GM13976 (cell line): ENCODE results near the gene LSM4.
A peak's percentile ranks its signal among the peaks of the same experiment; 100 is the strongest.

Experiments
- DNase-seq: peaks from one replicate; pipeline ENCODE4 v3.0.0; 2012; ENCODE audit warnings: low spot score
- CTCF ChIP-seq: IDR thresholded peaks from 2 replicates; pipeline ENCODE4 v1.5.1; 2012; ENCODE audit warnings: borderline replicate concordance, mild to moderate bottlenecking; ENCODE audit not compliant: insufficient read depth; ENCODE audit errors: extremely low read depth, missing control alignments, control extremely low read depth
- in situ Hi-C: fragments of 300-500 bp; cut with MboI; formaldehyde crosslinking; loops from one replicate; pipeline ENCODE4 v1.12.0; 2022; ENCODE audit warnings: low sequenced_read_pairs, mixed read lengths, inconsistent platforms; ENCODE audit not compliant: unreplicated experiment

Gene LSM4

GRCh38 chr19:18321734-18322102 lies 1.2 kb downstream of the LSM4 start:
- no peak for DNase-seq
- TF ChIP-seq CTCF = no peak
- in situ Hi-C loops = no loop called here

GRCh38 chr19:18320865-18321733 lies 1.8 kb downstream of the LSM4 start:
- DNase-seq = no peak
- in situ Hi-C loops = no loop called here
- no peak for TF ChIP-seq CTCF

GRCh38 chr19:18319591-18320135 lies 3.2 kb downstream of the LSM4 start:
- in situ Hi-C loops = no loop called here
- no peak for TF ChIP-seq CTCF
- DNase-seq = no peak

GRCh38 chr19:18317961-18318800 lies 4.7 kb downstream of the LSM4 start:
- in situ Hi-C loops = no loop called here
- no peak for TF ChIP-seq CTCF
- DNase-seq = peak; percentile 17

- TF ChIP-seq CTCF = no peak
- no peak for DNase-seq
- in situ Hi-C loops = no loop called here
Observed at GRCh38 chr19:18313398-18313797, 9.5 kb downstream of the LSM4 start.

- DNase-seq = no peak
- no peak for TF ChIP-seq CTCF
- in situ Hi-C loops = no loop called here
Observed at GRCh38 chr19:18312092-18312534, 10.8 kb downstream of the LSM4 start.
